Mesenteric fat pad (tissue), 1 donor: ENCODE results near the gene CFAP54. TPM values are rescaled to one million over a fixed set of nuclear protein-coding genes. Genes with fewer than 3 reads are reported as not detected.

Source experiments
- total RNA-seq: library from RNA; stranded (reverse); fragmentation: NEBNext Ultra II Directional; extraction: Animal tissue kit (Norgen Biotek cat#: 25700); gene quantifications from one replicate; pipeline ENCODE4 v1.2.1, GENCODE V29; 2021
- donor health status: DM: yes; HTN: yes; CAD: no.

Gene CFAP54
- total RNA-seq, 1 donor from 2014 or later, result 0.71 TPM

Other genes with a start within 250 kb of the CFAP54 start
- 46.2 TPM for gene CDK17, start 89.1 kb upstream of the CFAP54 start, total RNA-seq